NCI-H1930 (cell line): Measurements from ENCODE around the gene TARBP2.
A peak's percentile ranks its signal among the peaks of the same experiment; 100 is the strongest.

Source experiments
- DNase-seq, 2 experiments: peaks; one replicate each; lab custom pipeline; 2025; lab: John Stamatoyannopoulos, UW

The TARBP2 gene

DNA sequence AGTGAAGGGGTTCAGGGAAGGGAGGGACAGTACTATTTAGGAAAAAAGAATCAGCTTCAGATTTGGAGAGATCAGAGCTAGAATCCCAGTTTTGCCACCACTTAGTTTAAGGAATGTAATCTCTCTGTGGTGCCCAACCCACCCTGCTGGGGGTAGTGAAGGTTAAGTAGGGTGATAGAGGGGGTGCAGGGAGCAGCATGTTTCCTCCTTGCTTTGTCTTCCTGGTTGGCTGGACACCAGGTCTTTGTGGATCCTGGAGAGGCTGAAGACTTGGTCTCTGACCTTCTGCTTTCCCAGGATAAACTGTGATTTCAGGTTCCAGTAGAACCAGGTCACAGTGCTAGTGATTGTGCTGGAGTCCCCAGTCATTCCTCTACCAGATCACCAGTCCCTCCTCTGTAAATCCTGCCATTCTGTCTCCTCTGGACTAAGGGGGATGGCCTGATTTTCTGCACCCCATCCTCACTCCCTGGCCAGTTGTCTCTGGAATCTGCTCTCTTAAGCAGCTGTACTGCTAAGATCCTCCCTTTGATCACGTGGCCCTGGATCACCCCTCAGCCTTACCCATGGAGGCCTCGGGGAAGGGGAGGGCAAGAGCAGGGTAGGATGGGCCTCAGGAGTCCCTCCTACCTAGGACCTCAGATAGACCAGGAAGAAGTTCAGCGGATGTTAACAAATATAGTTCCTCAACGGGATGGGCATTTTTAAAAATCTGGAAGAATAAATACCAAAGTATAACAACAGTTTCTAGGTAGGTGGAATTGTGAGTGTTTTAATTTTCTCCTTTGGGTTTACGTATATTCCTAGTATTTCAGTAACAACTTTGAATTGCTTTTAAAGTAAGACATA is 5.0 kb upstream of the TARBP2 start:
- DNase-seq: no peak

DNA sequence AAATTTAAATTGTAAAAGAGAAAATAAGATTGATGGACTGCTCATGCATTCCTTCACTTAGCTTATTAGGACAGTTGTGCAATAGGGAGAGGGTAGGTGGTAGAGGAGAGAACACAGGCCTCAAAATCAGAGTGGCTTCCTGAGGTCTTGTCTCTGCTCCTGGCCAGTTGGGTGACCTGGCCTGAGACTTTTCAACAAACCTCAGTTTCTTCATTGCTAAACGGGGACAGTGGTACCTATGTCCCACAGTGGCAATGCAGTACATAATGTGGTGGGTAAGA is 4.4 kb upstream of the TARBP2 start:
- no peak for DNase-seq

DNA sequence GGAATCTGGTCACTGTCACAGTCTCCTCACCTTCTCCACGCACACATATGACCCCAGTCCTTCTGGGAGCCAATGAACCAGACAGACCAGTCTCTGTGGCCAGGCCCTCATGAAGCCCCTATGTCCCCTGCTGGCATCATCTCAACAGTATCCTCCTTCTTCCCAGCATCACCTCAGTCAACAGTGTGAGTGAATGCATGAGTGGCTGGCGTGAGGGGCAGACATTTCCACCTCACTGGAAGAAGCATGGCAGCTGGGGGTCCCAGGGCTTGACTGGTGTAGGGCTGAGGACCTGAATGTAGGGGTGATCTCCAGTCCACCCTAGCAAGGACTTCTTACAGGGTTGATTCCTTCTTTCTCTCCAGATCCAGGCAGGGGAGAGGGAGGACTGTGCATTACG is 3.6 kb upstream of the TARBP2 start:
- no peak for DNase-seq

DNA sequence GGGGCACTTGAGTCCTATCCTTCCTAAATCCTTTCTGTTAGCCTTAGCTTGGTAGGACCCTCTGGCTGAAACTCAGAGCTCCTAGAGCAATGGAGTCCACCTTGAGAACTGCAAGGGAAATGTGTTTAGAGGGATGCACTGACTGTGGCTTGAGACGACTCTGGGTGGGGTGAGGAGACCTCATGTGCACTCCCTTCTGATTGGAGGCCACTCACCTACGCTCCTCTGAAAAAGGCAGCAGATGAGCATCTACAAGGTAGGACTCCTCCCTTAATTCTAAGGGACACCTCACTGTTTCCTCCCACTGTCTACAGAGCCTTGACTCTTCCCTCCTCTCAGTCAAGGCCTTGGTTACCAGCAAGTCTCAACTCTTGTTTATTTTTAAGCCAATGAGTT is 2.9 kb upstream of the TARBP2 start:
- DNase-seq: no peak

GRCh38 chr12:53499266-53500141 is 1.6 kb upstream of the TARBP2 start, which contains the start of gene MAP3K12:
Gene MAP3K12 (minus strand): TSS chr12:53499458. CDS start chr12:53487391, 12,067 bp downstream.
- DNase-seq: peak; percentile 41 to 72

- no peak for DNase-seq
These were observed 824 bp upstream of the TARBP2 start for GRCh38 chr12:53500142-53500775.

DNA sequence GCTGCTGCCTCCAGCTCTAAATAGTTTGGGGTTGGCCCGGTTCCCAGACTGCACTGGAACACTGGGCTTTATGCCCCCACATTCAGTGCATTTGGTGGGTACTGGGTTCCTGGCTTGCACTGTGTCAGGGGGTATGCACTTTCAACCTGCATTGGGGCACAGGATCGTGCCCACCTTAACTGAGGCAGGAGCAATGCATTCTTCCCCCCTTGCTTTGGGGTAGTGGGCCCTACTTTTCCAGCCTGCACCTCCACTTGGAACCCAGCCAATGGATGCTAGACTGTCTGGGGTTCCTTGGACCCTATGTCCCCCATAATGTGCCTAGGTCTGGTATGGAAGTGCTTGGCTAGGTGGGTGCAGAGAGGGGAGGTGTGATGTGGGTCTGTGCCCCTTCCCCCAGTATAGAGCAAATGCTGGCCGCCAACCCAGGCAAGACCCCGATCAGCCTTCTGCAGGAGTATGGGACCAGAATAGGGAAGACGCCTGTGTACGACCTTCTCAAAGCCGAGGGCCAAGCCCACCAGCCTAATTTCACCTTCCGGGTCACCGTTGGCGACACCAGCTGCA is 615 bp downstream of the TARBP2 start:
- DNase-seq: no peak

GRCh38 chr12:53502331-53502730 is 1.2 kb downstream of the TARBP2 start:
- no peak for DNase-seq

GRCh38 chr12:53502983-53503728 is 2.1 kb downstream of the TARBP2 start:
- no peak for DNase-seq

GRCh38 chr12:53504004-53504920 is 3.2 kb downstream of the TARBP2 start:
- no peak for DNase-seq

GRCh38 chr12:53505086-53505485 is 4.0 kb downstream of the TARBP2 start:
- DNase-seq: no peak

DNA sequence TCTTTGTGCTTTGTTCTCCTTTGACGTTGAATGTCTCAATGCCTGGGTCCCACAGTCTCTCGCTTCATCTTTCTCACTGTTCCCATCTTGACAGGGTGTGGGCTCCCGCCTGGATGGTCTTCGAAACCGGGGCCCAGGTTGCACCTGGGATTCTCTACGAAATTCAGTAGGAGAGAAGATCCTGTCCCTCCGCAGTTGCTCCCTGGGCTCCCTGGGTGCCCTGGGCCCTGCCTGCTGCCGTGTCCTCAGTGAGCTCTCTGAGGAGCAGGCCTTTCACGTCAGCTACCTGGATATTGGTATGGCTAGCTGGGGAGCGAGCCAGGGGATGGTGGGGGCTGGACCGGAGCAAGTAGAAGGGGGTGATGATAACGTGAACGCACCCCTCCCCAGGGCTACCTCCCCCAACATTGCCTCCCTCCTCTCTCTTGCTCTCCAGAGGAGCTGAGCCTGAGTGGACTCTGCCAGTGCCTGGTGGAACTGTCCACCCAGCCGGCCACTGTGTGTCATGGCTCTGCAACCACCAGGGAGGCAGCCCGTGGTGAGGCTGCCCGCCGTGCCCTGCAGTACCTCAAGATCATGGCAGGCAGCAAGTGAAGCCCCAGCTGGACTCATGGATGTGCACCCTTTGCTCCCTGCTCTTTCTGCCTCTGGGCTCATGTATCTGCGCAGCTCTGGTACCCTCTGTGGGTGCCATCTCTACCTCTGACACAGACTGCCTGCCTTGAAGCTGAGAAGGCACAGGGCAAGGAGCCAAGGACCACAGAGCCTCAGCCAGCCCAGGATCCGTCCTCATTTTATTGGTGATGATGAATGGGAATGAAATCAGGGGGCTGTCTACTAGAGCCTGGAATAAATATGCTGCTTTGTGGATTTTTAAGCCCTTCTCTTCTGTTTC is 4.7 kb downstream of the TARBP2 start:
- DNase-seq: no peak

DNA sequence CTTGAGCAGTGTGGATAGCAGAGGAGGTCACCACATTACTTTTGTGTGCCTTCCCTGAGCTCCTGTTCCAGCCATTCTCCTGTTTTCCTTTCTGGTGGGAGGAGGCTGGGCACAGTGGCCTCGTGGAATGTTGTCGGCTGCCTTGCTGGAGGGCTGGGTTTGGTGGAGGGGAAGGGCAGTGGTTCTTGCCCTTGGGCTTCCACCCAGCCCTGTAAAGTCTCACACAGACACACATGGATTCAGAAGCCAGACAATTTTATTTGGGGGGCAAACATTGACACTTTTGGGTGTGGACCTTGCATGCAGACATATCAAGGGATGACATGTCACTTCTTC is 5.3 kb downstream of the TARBP2 start:
- DNase-seq: no peak

- no peak for DNase-seq
These were observed 6.0 kb downstream of the TARBP2 start, which contains the start of gene NPFF for GRCh38 chr12:53506881-53507602. Gene NPFF (minus strand): TSS chr12:53507484. CDS start chr12:53507474, 10 bp downstream.

GRCh38 chr12:53507603-53507885 is 6.5 kb downstream of the TARBP2 start:
- DNase-seq: no peak

GRCh38 chr12:53508534-53509170 is 7.6 kb downstream of the TARBP2 start:
- DNase-seq: peak; percentile 63 to 64

- no peak for DNase-seq
These were observed 9.2 kb downstream of the TARBP2 start for GRCh38 chr12:53510181-53510812.
